H1 (cell line): Measurements from ENCODE around the gene LRRC55. TPM values are rescaled to one million over a fixed set of nuclear protein-coding genes. Genes with fewer than 3 reads are reported as not detected.

ENCODE experiments used
- CTCF ChIA-PET: fragments of 300-600 bp; sonication (Branson Sonifier 250); formaldehyde crosslinking; loops from one replicate; lab custom pipeline; 2021; ENCODE audit not compliant: partially characterized antibody; lab: Charles Lee
- POLR2A ChIA-PET: fragments of 300-600 bp; sonication (Branson Sonifier 250); formaldehyde crosslinking; loops from one replicate; lab custom pipeline; 2021; ENCODE audit warnings: inconsistent platforms; ENCODE audit not compliant: partially characterized antibody; lab: Charles Lee
- DNase-seq, 2 experiments: peaks; one replicate each; pipeline versions ENCODE4 v3.0.0 to v3.0.0-alpha.2; 2010 to 2022; ENCODE audit warnings: low spot score in 2 of 2, low read depth in 1 of 2, mixed read lengths in 1 of 2
- FAIRE-seq: peaks from 2 replicates; lab custom pipeline; 2011; peaks lifted over from hg19 to GRCh38; lab: Jason Lieb, UNC
- H2AFZ ChIP-seq: 2 replicates; pipeline ENCODE4 v1.8.1; 2012; ENCODE audit warnings: low read length, inconsistent platforms
- H2AK5ac ChIP-seq: 2 replicates; pipeline ENCODE4 v1.6.1; 2013; ENCODE audit warnings: low read depth, low read length
- H2BK120ac ChIP-seq: replicated peaks from 2 replicates; pipeline ENCODE3; 2013; ENCODE audit warnings: low read depth, low read length, inconsistent platforms
- H2BK12ac ChIP-seq: 2 replicates; pipeline ENCODE4 v1.6.1; 2013; ENCODE audit warnings: low read depth, low read length
- H2BK15ac ChIP-seq: 2 replicates; pipeline ENCODE4 v1.6.1; 2013; ENCODE audit warnings: low read length
- H2BK20ac ChIP-seq: 2 replicates; pipeline ENCODE4 v1.6.1; 2013; ENCODE audit warnings: low read length
- H2BK5ac ChIP-seq: 2 replicates; pipeline ENCODE4 v1.6.1; 2013; ENCODE audit warnings: low read depth, low read length
- H3K14ac ChIP-seq: 2 replicates; pipeline ENCODE4 v1.6.1; 2013; ENCODE audit warnings: inconsistent platforms; ENCODE audit not compliant: insufficient read length
- H3K18ac ChIP-seq: 2 replicates; pipeline ENCODE4 v1.6.1; 2013; ENCODE audit warnings: low read length; ENCODE audit errors: extremely low read depth
- H3K23ac ChIP-seq: 2 replicates; pipeline ENCODE4 v1.6.1; 2013; ENCODE audit warnings: inconsistent platforms; ENCODE audit not compliant: insufficient read length
- H3K23me2 ChIP-seq: 2 replicates; pipeline ENCODE4 v1.6.1; 2013; ENCODE audit warnings: low read depth, low read length
- H3K27ac ChIP-seq: 2 replicates; pipeline ENCODE4 v1.6.1; 2011; ENCODE audit warnings: low read depth, low read length, inconsistent platforms
- H3K27me3 ChIP-seq, 4 experiments: replicated peaks in 1 of 4; 1 replicate in 1 of 4; 2 replicates in 3 of 4; pipeline versions ENCODE4 v1.6.1 to v1.8.1; 2011 to 2013; ENCODE audit warnings: low read length in 3 of 4, mild to moderate bottlenecking in 3 of 4, inconsistent platforms in 2 of 4, mixed read lengths in 2 of 4, moderate library complexity in 1 of 4; ENCODE audit not compliant: control insufficient read depth in 3 of 4, insufficient read depth in 3 of 4; ENCODE audit errors: extremely low read depth in 1 of 4
- H3K36me3 ChIP-seq, 4 experiments: 2 replicates each; pipeline versions ENCODE4 v1.6.1 to v1.8.1; 2011 to 2013; ENCODE audit warnings: mild to moderate bottlenecking in 4 of 4, low read length in 3 of 4, moderate library complexity in 2 of 4, control low read depth in 1 of 4, inconsistent platforms in 1 of 4; ENCODE audit not compliant: insufficient read depth in 4 of 4, control insufficient read depth in 2 of 4
- H3K4ac ChIP-seq: replicated peaks from 2 replicates; pipeline ENCODE3; 2013; ENCODE audit warnings: low read length, low read depth, mixed read lengths, inconsistent platforms; ENCODE audit not compliant: insufficient read length
- H3K4me1 ChIP-seq, 4 experiments: replicated peaks in 1 of 4; 1 replicate in 1 of 4; 2 replicates in 3 of 4; pipeline versions ENCODE4 v1.6.1 to v1.8.1; 2011 to 2013; ENCODE audit warnings: low read length in 3 of 4, inconsistent platforms in 2 of 4, mixed read lengths in 1 of 4; ENCODE audit not compliant: insufficient read depth in 4 of 4, control insufficient read depth in 3 of 4
- H3K4me2 ChIP-seq, 2 experiments: 2 replicates each; pipeline versions ENCODE4 v1.6.1 to v1.8.1; 2011 to 2013; ENCODE audit warnings: low read depth in 2 of 2, low read length in 2 of 2, control low read depth in 1 of 2, inconsistent platforms in 1 of 2, mild to moderate bottlenecking in 1 of 2; ENCODE audit not compliant: insufficient read depth in 1 of 2
- H3K4me3 ChIP-seq, 4 experiments: fragments of 200-600, 300-600 bp in 1 of 4; sonication (generic), shearing (Covaris generic), sonication (Bioruptor Twin) in 1 of 4; 2 replicates each; pipeline versions ENCODE4 v1.5.1 to v1.8.1; 2011 to 2016; ENCODE audit warnings: low read length in 4 of 4, low read depth in 3 of 4, control low read depth in 2 of 4, inconsistent platforms in 2 of 4, mild to moderate bottlenecking in 2 of 4, mixed read lengths in 1 of 4, moderate library complexity in 1 of 4; ENCODE audit not compliant: insufficient read depth in 2 of 4; ENCODE audit errors: extremely low read depth in 1 of 4
- H3K56ac ChIP-seq: replicated peaks from 2 replicates; pipeline ENCODE3; 2013; ENCODE audit warnings: low read depth, mild to moderate bottlenecking, mixed read lengths, low read length, inconsistent platforms; ENCODE audit not compliant: insufficient read length
- H3K79me1 ChIP-seq: 2 replicates; pipeline ENCODE4 v1.6.1; 2013; ENCODE audit warnings: low read depth, low read length, control low read depth
- H3K79me2 ChIP-seq, 2 experiments: 2 replicates each; pipeline versions ENCODE4 v1.6.1 to v1.8.1; 2012 to 2013; ENCODE audit warnings: low read length in 2 of 2, mild to moderate bottlenecking in 2 of 2, inconsistent platforms in 1 of 2; ENCODE audit not compliant: insufficient read depth in 2 of 2, control insufficient read depth in 1 of 2
- H3K9ac ChIP-seq, 4 experiments: replicated peaks in 1 of 4; 1 replicate in 1 of 4; 2 replicates in 3 of 4; pipeline versions ENCODE4 v1.6.1 to v1.8.1; 2011 to 2013; ENCODE audit warnings: low read depth in 3 of 4, low read length in 3 of 4, control low read depth in 2 of 4, mild to moderate bottlenecking in 2 of 4, moderate library complexity in 2 of 4, inconsistent platforms in 1 of 4; ENCODE audit errors: extremely low read depth in 1 of 4
- H3K9me3 ChIP-seq, 2 experiments: 2 replicates each; pipeline versions ENCODE4 v1.6.1 to v1.8.1; 2012 to 2013; ENCODE audit warnings: mild to moderate bottlenecking in 2 of 2, moderate library complexity in 2 of 2, control low read depth in 1 of 2, inconsistent platforms in 1 of 2, low read depth in 1 of 2, low read length in 1 of 2, mixed read lengths in 1 of 2; ENCODE audit not compliant: insufficient read depth in 2 of 2
- H4K20me1 ChIP-seq, 2 experiments: replicated peaks in 1 of 2; 2 replicates each; pipeline versions ENCODE3 to v1.8.1; 2011 to 2013; ENCODE audit warnings: inconsistent platforms in 2 of 2, low read length in 2 of 2, mild to moderate bottlenecking in 1 of 2; ENCODE audit not compliant: insufficient read depth in 2 of 2, control insufficient read depth in 1 of 2
- H4K5ac ChIP-seq: 2 replicates; pipeline ENCODE4 v1.6.1; 2013; ENCODE audit warnings: low read length, low read depth, mixed read lengths, inconsistent platforms; ENCODE audit not compliant: insufficient read length
- H4K8ac ChIP-seq: 2 replicates; pipeline ENCODE4 v1.8.0; 2013; ENCODE audit warnings: mild to moderate bottlenecking, moderate library complexity, low read length, inconsistent platforms; ENCODE audit not compliant: insufficient read depth; ENCODE audit errors: extremely low read depth
- H4K91ac ChIP-seq: replicated peaks from 2 replicates; pipeline ENCODE3; 2013; ENCODE audit warnings: low read length, mixed read lengths, inconsistent platforms; ENCODE audit not compliant: insufficient read length
- CBX5 ChIP-seq: fragments of 300-800, 300-1000 bp; sonication (generic); IDR thresholded peaks from 2 replicates; pipeline ENCODE4 v1.7.1; 2016; ENCODE audit warnings: antibody characterized with exemption, low read length, low read depth
- CHD2 ChIP-seq: IDR thresholded peaks from 2 replicates; pipeline ENCODE4 v1.6.1; 2012; ENCODE audit warnings: low read length, improper control_type of control experiment
- CTBP2 ChIP-seq: IDR thresholded peaks from 2 replicates; pipeline ENCODE4 v1.7.0; 2011; ENCODE audit warnings: borderline replicate concordance, mild to moderate bottlenecking, moderate library complexity, mixed read lengths, low read length; ENCODE audit not compliant: insufficient read depth, insufficient read length
- E2F6 ChIP-seq: IDR thresholded peaks from 2 replicates; pipeline ENCODE4 v1.6.1; 2012; ENCODE audit warnings: inconsistent platforms
- FOSL1 ChIP-seq: IDR thresholded peaks from 2 replicates; pipeline ENCODE4 v1.6.1; 2011; ENCODE audit warnings: mild to moderate bottlenecking, low read depth, low read length, moderate library complexity; ENCODE audit not compliant: insufficient read depth
- GABPA ChIP-seq: IDR thresholded peaks from 2 replicates; pipeline ENCODE4 v1.6.1; 2011; ENCODE audit warnings: mild to moderate bottlenecking, low read length, moderate library complexity, borderline replicate concordance; ENCODE audit not compliant: insufficient read depth
- NANOG ChIP-seq: IDR thresholded peaks from 2 replicates; pipeline ENCODE4 v1.6.1; 2011; ENCODE audit warnings: low read length, low read depth, mild to moderate bottlenecking, inconsistent platforms; ENCODE audit not compliant: insufficient read depth, poor library complexity, severe bottlenecking
- NRF1 ChIP-seq: IDR thresholded peaks from 2 replicates; pipeline ENCODE4 v1.6.1; 2011; ENCODE audit warnings: mild to moderate bottlenecking, low read depth, low read length, improper control_type of control experiment
- RNF2 ChIP-seq: fragments of 200-900, 300-1000 bp; sonication (generic); IDR thresholded peaks from 2 replicates; pipeline ENCODE4 v1.7.1; 2016; ENCODE audit warnings: borderline replicate concordance, low read depth, mild to moderate bottlenecking, antibody characterized with exemption, low read length; ENCODE audit not compliant: poor library complexity, severe bottlenecking; ENCODE audit errors: missing control alignments
- SP2 ChIP-seq: IDR thresholded peaks from 2 replicates; pipeline ENCODE4 v1.6.1; 2012; ENCODE audit warnings: mild to moderate bottlenecking, low read length, inconsistent platforms
- TBP ChIP-seq: IDR thresholded peaks from 2 replicates; pipeline ENCODE4 v1.6.1; 2011; ENCODE audit warnings: low read depth, low read length, improper control_type of control experiment
- WGBS, 2 experiments: shearing (Covaris generic) in 1 of 2; methylation state at CpG; one replicate each; pipeline versions ENCODE4 v1.1.6 to v1.1.7; 2013 to 2015; ENCODE audit warnings: low lambda C conversion rate in 2 of 2, mixed read lengths in 2 of 2, inconsistent platforms in 1 of 2, low coverage in 1 of 2, missing lambda C conversion rate in 1 of 2; ENCODE audit not compliant: insufficient replicate concordance in 2 of 2, insufficient coverage in 1 of 2, insufficient read length in 1 of 2; ENCODE audit errors: extremely low coverage in 1 of 2, missing lambda C conversion rate in 1 of 2; 5-methylcytosine and 5-hydroxymethylcytosine counted together
- polyA plus RNA-seq, 7 experiments: library from polyadenylated mRNA; depleted of rRNA in 3 of 7; stranded (reverse) in 5 of 7; unstranded in 2 of 7; fragments of >200 nt in 5 of 7; fragments of 200-250 nt in 2 of 7; gene quantifications; 1 replicate in 5 of 7; 2 replicates in 1 of 7; 4 replicates in 1 of 7; pipeline versions ENCODE4 v1.2.1 to v1.2.3, GENCODE V29; 2011 to 2013; ENCODE audit warnings: missing spikeins in 2 of 7, mixed read lengths in 2 of 7
- total RNA-seq: library from RNA; stranded (reverse); fragmentation: NEBNext Ultra II Directional; extraction: Animal tissue kit (Norgen Biotek cat#: 25700); gene quantifications from 2 replicates; pipeline ENCODE4 v1.2.1, GENCODE V29; 2021

LRRC55 gene
- total and polyA plus RNA-seq, 2 of the 8 experiments (the other 6 are each of a cell fraction or from before 2014, with no cell fraction given), result 0.62 to 1.1 TPM

- Histone ChIP-seq H4K91ac (no peak overlapping the region), H3K36me3 (no peaks in the 10 kb centered on the region), H2BK5ac (no peak overlapping the region), H2BK120ac (no peak overlapping the region), H3K9ac (no peak overlapping the region), H3K4me2 (no peak overlapping the region), H3K23me2 (no peaks in the 10 kb centered on the region), H3K27ac (no peak overlapping the region), H2BK20ac (no peak overlapping the region), H3K4ac (no peak overlapping the region), H3K18ac (no peak overlapping the region), H3K79me2 (no peaks in the 10 kb centered on the region), H3K56ac (no peak overlapping the region), H3K14ac (no peak overlapping the region), H3K23ac (no peak overlapping the region), H4K8ac (no peak overlapping the region), H3K27me3 (no peaks in the 10 kb centered on the region), H2AK5ac (no peak overlapping the region), H4K5ac (no peak overlapping the region), H2BK15ac (no peak overlapping the region), H3K9me3 (no peaks in the 10 kb centered on the region), H2AFZ (no peak overlapping the region), H3K4me1 (peaks cover 0 to 5% (median 1%) of the 10 kb centered on the region in 4 experiments; a peak in 2 of 7 replicates), H2BK12ac (no peak overlapping the region), H3K4me3 (no peak overlapping the region), H3K79me1 (no peaks in the 10 kb centered on the region), H4K20me1 (no peaks in the 10 kb centered on the region)
- ChIA-PET POLR2A (interaction anchor here (0.6 kb wide), 1 partner anchor 117 kb away, joined by 3 read pairs; no protein-coding TSS in a partner anchor), CTCF (interaction anchor here (3.1 to 5.5 kb wide), 2 partner anchors 59 kb away, joined by 18 to 20 read pairs; no protein-coding TSS in a partner anchor)
- 87% methylated on average over 4 of the region's 4 CpGs; no CpG with 5 or more reads in 1 of the 2 experiments for WGBS, 2 experiments
- DNase-seq (no peak), FAIRE-seq (no peak)
- TF ChIP-seq NRF1 (no peak), GABPA (no peak), SP2 (no peak), CTBP2 (no peak), E2F6 (no peak), CHD2 (no peak), NANOG (no peak), FOSL1 (no peak), CBX5 (no peak), RNF2 (no peak), TBP (no peak)
Observed at GRCh38 chr11:57190548-57190947, 8.8 kb downstream of the LRRC55 start.
